SK-N-MC (cell line): ENCODE data around the gene ATF7IP.

ENCODE experiments used
- DNase-seq: peaks from one replicate; pipeline ENCODE4 v3.0.0-alpha.2; 2011; ENCODE audit warnings: low read depth, low spot score
- H3K27ac ChIP-seq: fragments of 200-600 bp; sonication (generic); 2 replicates; pipeline ENCODE4 v1.5.1; 2016; ENCODE audit warnings: mixed run types
- H3K36me3 ChIP-seq: fragments of 200-600 bp; sonication (generic); 2 replicates; pipeline ENCODE4 v1.6.1; 2017; ENCODE audit warnings: antibody characterized with exemption, low read length, mixed read lengths; ENCODE audit not compliant: insufficient read depth
- H3K4me3 ChIP-seq: fragments of 200-600 bp; sonication (generic); 2 replicates; pipeline ENCODE4 v1.5.1; 2016
- H3K9ac ChIP-seq: fragments of 200-600 bp; sonication (generic); 2 replicates; pipeline ENCODE4 v1.8.0; 2017; ENCODE audit warnings: mixed run types, mixed read lengths; ENCODE audit not compliant: insufficient read length
- H3K9me3 ChIP-seq: fragments of 200-600 bp; sonication (generic); 2 replicates; pipeline ENCODE4 v1.6.1; 2017; ENCODE audit warnings: low read depth, mild to moderate bottlenecking, antibody characterized with exemption, low read length, moderate library complexity, mixed read lengths
- EZH2 ChIP-seq: fragments of 200-600 bp; sonication (generic); IDR thresholded peaks from one replicate; pipeline ENCODE4 v1.6.1; 2017; ENCODE audit warnings: antibody characterized with exemption
- FOXP2 ChIP-seq: optimal IDR thresholded peaks from 2 replicates; pipeline ENCODE3; 2011; ENCODE audit warnings: mild to moderate bottlenecking, moderate library complexity; ENCODE audit not compliant: insufficient read depth; ENCODE audit errors: extremely low read length, control extremely low read depth
- POLR2AphosphoS5 ChIP-seq: IDR thresholded peaks from 2 replicates; pipeline ENCODE4 v1.6.1; 2012; ENCODE audit warnings: mild to moderate bottlenecking, low read depth, low read length, borderline replicate concordance

ATF7IP gene

DNA sequence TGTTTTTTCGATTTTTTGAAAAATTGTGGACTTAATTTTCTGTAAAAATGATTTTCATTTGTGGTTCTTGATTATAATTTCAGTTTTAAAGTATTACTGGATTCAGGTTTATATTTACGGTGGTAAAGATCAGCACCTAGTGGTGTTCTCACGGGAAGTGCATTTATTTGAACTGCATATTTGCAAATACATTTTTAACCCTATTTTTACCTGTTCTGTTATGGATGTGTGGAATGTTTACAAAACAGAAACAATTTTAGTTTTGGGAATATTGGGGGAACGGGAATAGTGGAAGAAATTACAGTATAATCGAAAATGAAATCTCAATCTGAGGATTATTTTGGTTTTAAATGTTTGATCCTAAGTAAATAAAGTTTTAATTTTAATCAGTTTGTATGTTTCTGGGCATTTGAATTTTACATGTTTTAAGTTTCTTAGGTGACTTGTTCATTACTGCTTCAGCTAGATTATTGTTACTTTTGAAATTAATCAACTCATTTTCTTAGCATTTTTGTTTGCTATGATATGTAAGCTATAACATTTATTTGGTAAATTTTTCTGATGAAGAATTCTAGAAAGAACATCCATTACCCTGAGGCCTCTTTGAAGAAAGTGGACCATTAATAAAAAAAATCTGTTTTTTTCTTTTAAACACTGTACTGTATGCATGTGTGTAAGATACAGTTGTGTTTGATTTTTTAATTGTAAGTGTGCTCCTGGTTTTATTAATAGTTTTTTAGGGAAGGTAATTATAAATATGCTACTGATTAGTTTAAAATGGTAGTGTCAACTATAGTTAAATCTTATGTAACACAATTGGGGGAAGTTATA lies 942 bp downstream of the ATF7IP start:
- H3K9me3 ChIP-seq = peaks cover 16% of the 10 kb centered on the region
- no peak for TF ChIP-seq EZH2
- TF ChIP-seq POLR2AphosphoS5 = no peak
- no peak for TF ChIP-seq FOXP2
- H3K4me3 ChIP-seq = peak overlapping the region; percentile 77
- peak overlapping the region; percentile 92 for H3K9ac ChIP-seq
- peaks cover 39% of the 10 kb centered on the region for H3K36me3 ChIP-seq
- H3K27ac ChIP-seq = peak overlapping the region; percentile 99
- DNase-seq = no peak

DNA sequence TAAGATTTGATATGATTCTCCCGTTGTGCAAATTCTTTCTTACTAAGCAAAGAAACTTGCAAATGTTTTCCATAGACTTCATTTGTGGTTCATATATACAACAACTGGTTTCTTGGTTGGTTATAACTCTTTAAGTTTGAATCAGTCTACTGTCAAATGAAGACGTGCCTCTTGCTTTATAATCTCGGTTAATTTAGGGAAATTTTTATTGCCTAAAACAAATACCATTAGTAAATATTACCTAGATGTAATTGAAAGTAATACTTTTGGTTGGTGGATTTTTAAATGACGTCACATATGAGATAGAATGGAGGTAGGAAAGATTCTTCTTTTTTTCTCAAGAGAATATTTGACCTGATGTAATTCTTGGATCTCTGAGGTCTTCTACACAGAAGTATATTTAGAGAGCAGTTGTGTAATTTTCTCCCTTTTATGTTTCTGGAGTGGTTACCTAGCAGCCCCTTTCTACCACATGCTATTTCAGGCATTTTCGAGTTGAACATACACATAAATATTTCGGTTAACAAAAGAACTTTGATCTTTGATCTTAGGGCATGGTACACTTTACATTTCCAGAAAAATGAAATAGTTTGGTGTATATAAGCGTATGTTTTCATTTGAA lies 1.7 kb downstream of the ATF7IP start:
- no peak for TF ChIP-seq EZH2
- no peak for TF ChIP-seq FOXP2
- TF ChIP-seq POLR2AphosphoS5 = no peak
- Histone ChIP-seq H3K9me3 (peaks cover 16% of the 10 kb centered on the region), H3K9ac (peak overlapping the region; percentile 92), H3K36me3 (peaks cover 39% of the 10 kb centered on the region), H3K27ac (peak overlapping the region; percentile 99), H3K4me3 (peak overlapping the region; percentile 77)
- DNase-seq = no peak

GRCh38 chr12:14369311-14369710 lies 3.8 kb downstream of the ATF7IP start:
- no peak overlapping the region for H3K4me3 ChIP-seq
- H3K9me3 ChIP-seq = peaks cover 16% of the 10 kb centered on the region
- no peak overlapping the region for H3K27ac ChIP-seq
- no peak overlapping the region for H3K9ac ChIP-seq
- TF ChIP-seq POLR2AphosphoS5 = no peak
- no peak for TF ChIP-seq FOXP2
- TF ChIP-seq EZH2 = no peak
- no peak for DNase-seq
- H3K36me3 ChIP-seq = peaks cover 39% of the 10 kb centered on the region

DNA sequence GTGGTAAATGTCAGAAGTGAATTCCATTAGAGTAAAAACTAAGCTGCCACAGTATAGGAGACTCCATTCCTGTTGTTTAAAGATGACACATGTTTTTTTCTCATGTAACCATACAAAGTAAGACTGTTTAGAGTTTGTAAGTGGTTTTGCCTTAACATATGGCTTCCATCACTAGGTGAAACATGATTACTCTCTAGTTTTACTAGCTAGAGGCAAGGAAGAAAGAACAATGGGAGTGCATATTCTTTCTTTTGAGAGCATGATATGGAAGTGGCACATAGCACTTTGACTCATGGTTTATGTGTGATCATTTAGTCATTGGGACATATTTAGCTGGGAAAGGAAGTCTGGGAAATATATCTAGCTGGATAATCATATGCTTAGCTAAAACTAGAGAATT lies 7.7 kb downstream of the ATF7IP start:
- Histone ChIP-seq H3K27ac (peak overlapping the region; percentile 75), H3K36me3 (peaks cover 38% of the 10 kb centered on the region), H3K9ac (no peak overlapping the region), H3K9me3 (peaks cover 24% of the 10 kb centered on the region), H3K4me3 (peak overlapping the region; percentile 24; the same call in 1 of the 2 replicates)
- no peak for TF ChIP-seq EZH2
- TF ChIP-seq POLR2AphosphoS5 = no peak
- no peak for TF ChIP-seq FOXP2
- no peak for DNase-seq

- Histone ChIP-seq H3K4me3 (no peak overlapping the region), H3K9me3 (peaks cover 30% of the 10 kb centered on the region), H3K9ac (no peak overlapping the region), H3K36me3 (peaks cover 43% of the 10 kb centered on the region), H3K27ac (no peak overlapping the region)
- no peak for DNase-seq
- no peak for TF ChIP-seq FOXP2
- no peak for TF ChIP-seq EZH2
- no peak for TF ChIP-seq POLR2AphosphoS5
Observed at GRCh38 chr12:14379508-14379907, 14.0 kb downstream of the ATF7IP start.

GRCh38 chr12:14384783-14385638 lies 19.5 kb downstream of the ATF7IP start:
- TF ChIP-seq EZH2 (no peak), FOXP2 (no peak), POLR2AphosphoS5 (0 out of 2 replicates have a peak, but pooled peaks have one; percentile 8)
- H3K9ac ChIP-seq = peak overlapping the region; percentile 59

GRCh38 chr12:14387219-14387871 lies 21.9 kb downstream of the ATF7IP start:
- Histone ChIP-seq H3K36me3 (peaks cover 61% of the 10 kb centered on the region), H3K9ac (no peak overlapping the region), H3K27ac (no peak overlapping the region), H3K9me3 (peaks cover 17% of the 10 kb centered on the region; the same call in 1 of the 2 replicates), H3K4me3 (no peak overlapping the region; the same call in 1 of the 2 replicates)
- DNase-seq = no peak
- TF ChIP-seq EZH2 (no peak), POLR2AphosphoS5 (no peak), FOXP2 (no peak)

More at GRCh38 chr12:14384783-14385638, 19.5 kb downstream of the ATF7IP start:
- Histone ChIP-seq H3K9me3 (peaks cover 21% of the 10 kb centered on the region; the same call in 1 of the 2 replicates), H3K4me3 (peak overlapping the region; percentile 54), H3K36me3 (peaks cover 53% of the 10 kb centered on the region), H3K27ac (peak overlapping the region; percentile 88)
- peak; percentile 91 for DNase-seq

GRCh38 chr12:14390449-14390848 lies 25.0 kb downstream of the ATF7IP start:
- peak overlapping the region; percentile 75 for H3K27ac ChIP-seq
- H3K9ac ChIP-seq = peak overlapping the region; percentile 4
- H3K36me3 ChIP-seq = peaks cover 48% of the 10 kb centered on the region
- peak overlapping the region; percentile 36; the same call in 1 of the 2 replicates for H3K4me3 ChIP-seq
- TF ChIP-seq EZH2 (no peak), FOXP2 (no peak), POLR2AphosphoS5 (no peak)
- no peak for DNase-seq
- H3K9me3 ChIP-seq = peaks cover 12% of the 10 kb centered on the region; the same call in 1 of the 2 replicates
